Prostate gland (tissue), 2 donors: ENCODE data around the gene CASKIN1.
A peak's percentile ranks its signal among the peaks of the same experiment; 100 is the strongest.

ENCODE experiments used
- CTCF ChIP-seq, 4 experiments: fragments of 200-600 bp in 2 of 4; fragments of 450-650 bp in 2 of 4; sonication (generic) in 2 of 4; IDR thresholded peaks; 1 replicate in 3 of 4; 2 replicates in 1 of 4; pipeline ENCODE4 v1.5.1; 2016 to 2019; ENCODE audit warnings: antibody characterized with exemption in 4 of 4, mild to moderate bottlenecking in 2 of 4, moderate library complexity in 2 of 4
- POLR2A ChIP-seq: fragments of 450-650 bp; IDR thresholded peaks from one replicate; pipeline ENCODE4 v1.6.1; 2016; ENCODE audit warnings: antibody characterized with exemption, mild to moderate bottlenecking
- POLR2AphosphoS5 ChIP-seq: sonication (generic); formaldehyde crosslinking; IDR thresholded peaks from one replicate; pipeline ENCODE4 v1.6.1; 2017; ENCODE audit warnings: antibody characterized with exemption

- TF ChIP-seq CTCF (IDR thresholded peaks at IDR 0.05) (peak in 2 of 4 experiments; percentile 27 to 49), POLR2AphosphoS5 (no peak), POLR2A (no peak)
Observed at GRCh38 chr16:2148714-2149629, 47.4 kb downstream of the CASKIN1 start.
